GM21423 (cell line): Measurements from ENCODE around the gene IMPDH1.

Experiments
- ATAC-seq: cut with Tn5 transposase; IDR thresholded peaks from one replicate; pipeline ENCODE4 v1.9.1; 2021; ENCODE audit warnings: mild to moderate bottlenecking, moderate library complexity; ENCODE audit not compliant: unreplicated experiment

The IMPDH1 gene

GRCh38 chr7:128389618-128390329 lies 20.0 kb downstream of the IMPDH1 start:
- no peak for ATAC-seq

GRCh38 chr7:128389085-128389617 lies 20.6 kb downstream of the IMPDH1 start:
- ATAC-seq = no peak

- ATAC-seq = no peak
These were observed 21.7 kb downstream of the IMPDH1 start for GRCh38 chr7:128388145-128388485.

- ATAC-seq = peak; percentile 73
These were observed 22.3 kb downstream of the IMPDH1 start for GRCh38 chr7:128387216-128388144.

- no peak for ATAC-seq
These were observed 23.5 kb downstream of the IMPDH1 start for GRCh38 chr7:128385988-128386925.

GRCh38 chr7:128384726-128385125 lies 25.1 kb downstream of the IMPDH1 start:
- ATAC-seq = no peak

GRCh38 chr7:128383776-128384175 lies 26.0 kb downstream of the IMPDH1 start:
- ATAC-seq = no peak

GRCh38 chr7:128381161-128381821 lies 28.5 kb downstream of the IMPDH1 start:
- no peak for ATAC-seq

- ATAC-seq = no peak
These were observed 29.2 kb downstream of the IMPDH1 start for GRCh38 chr7:128380483-128381106.

- ATAC-seq = no peak
These were observed 29.8 kb downstream of the IMPDH1 start for GRCh38 chr7:128379900-128380479.

GRCh38 chr7:128378637-128379036 lies 31.1 kb downstream of the IMPDH1 start:
- ATAC-seq = no peak

GRCh38 chr7:128376077-128376476 lies 33.7 kb downstream of the IMPDH1 start:
- ATAC-seq = no peak

- ATAC-seq = no peak
These were observed 35.7 kb downstream of the IMPDH1 start for GRCh38 chr7:128374041-128374440.

- ATAC-seq = no peak
These were observed 36.2 kb downstream of the IMPDH1 start for GRCh38 chr7:128373606-128374005.

GRCh38 chr7:128370491-128370890 lies 39.3 kb downstream of the IMPDH1 start:
- ATAC-seq = no peak

GRCh38 chr7:128366986-128367385 lies 42.8 kb downstream of the IMPDH1 start:
- ATAC-seq = no peak

- ATAC-seq = no peak
These were observed 43.5 kb downstream of the IMPDH1 start for GRCh38 chr7:128366300-128366699.

- no peak for ATAC-seq
These were observed 44.4 kb downstream of the IMPDH1 start for GRCh38 chr7:128365432-128365831.

- no peak for ATAC-seq
These were observed 45.5 kb downstream of the IMPDH1 start for GRCh38 chr7:128364166-128364870.
